IMR-90 (cell line): ENCODE measurements around the gene SLC17A9. TPM values are rescaled to one million over a fixed set of nuclear protein-coding genes. Genes with fewer than 3 reads are reported as not detected.

ENCODE experiments used
- ATAC-seq: fragments of 200-7000 bp; cut with Tn5 transposase; 2 replicates; pipeline ENCODE4 v1.9.1; 2020; ENCODE audit warnings: low read depth, mild to moderate bottlenecking, moderate library complexity
- BruUV-seq: library from RNA; stranded (reverse); fragments of 400-500 nt; replicated peaks from 2 replicates; lab custom pipeline; 2021; lab: Mats Ljungman, UMichigan
- CTCF ChIA-PET: fragments of 300-600 bp; formaldehyde crosslinking; extraction: SDS; loops from one replicate; lab custom pipeline; 2021; ENCODE audit warnings: antibody characterized with exemption; lab: Yijun Ruan, JAX
- POLR2A ChIA-PET: fragments of 300-600 bp; sonication (Branson Sonifier 250); formaldehyde crosslinking; loops from one replicate; lab custom pipeline; 2022; ENCODE audit warnings: antibody characterized with exemption; ENCODE audit not compliant: unreplicated experiment; lab: Charles Lee
- DNase-seq: peaks from one replicate; pipeline ENCODE4 v3.0.0; 2013
- H2AFZ ChIP-seq: replicated peaks from 2 replicates; pipeline ENCODE3; 2013; ENCODE audit warnings: low read length, mild to moderate bottlenecking; ENCODE audit not compliant: poor library complexity
- H2AK5ac ChIP-seq: 2 replicates; pipeline ENCODE4 v1.6.1; 2013; ENCODE audit warnings: low read depth, low read length, inconsistent platforms
- H2AK9ac ChIP-seq: replicated peaks from 2 replicates; pipeline ENCODE3; 2013; ENCODE audit warnings: mild to moderate bottlenecking, low read depth, low read length, moderate library complexity; ENCODE audit not compliant: poor library complexity
- H2BK120ac ChIP-seq: 2 replicates; pipeline ENCODE4 v1.6.1; 2013; ENCODE audit warnings: low read depth, low read length, inconsistent platforms
- H2BK15ac ChIP-seq: 3 replicates; pipeline ENCODE4 v1.6.1; 2013; ENCODE audit warnings: low read depth, low read length, inconsistent platforms
- H2BK20ac ChIP-seq: 2 replicates; pipeline ENCODE4 v1.6.1; 2013; ENCODE audit warnings: low read depth, mild to moderate bottlenecking, inconsistent platforms, low read length, moderate library complexity
- H2BK5ac ChIP-seq: 2 replicates; pipeline ENCODE4 v1.6.1; 2013; ENCODE audit warnings: mild to moderate bottlenecking, low read depth, low read length, inconsistent platforms; ENCODE audit not compliant: poor library complexity, severe bottlenecking
- H3K14ac ChIP-seq: replicated peaks from 2 replicates; pipeline ENCODE4 v1.6.1; 2013; ENCODE audit warnings: low read depth, low read length, inconsistent platforms
- H3K18ac ChIP-seq: 2 replicates; pipeline ENCODE4 v1.6.1; 2013; ENCODE audit warnings: low read depth, low read length, control low read depth
- H3K23ac ChIP-seq: 2 replicates; pipeline ENCODE4 v1.6.1; 2013; ENCODE audit warnings: low read depth, low read length, inconsistent platforms
- H3K27ac ChIP-seq: 2 replicates; pipeline ENCODE4 v1.5.1; 2013; ENCODE audit warnings: mild to moderate bottlenecking, control low read depth, low read length; ENCODE audit not compliant: insufficient read depth
- H3K27me3 ChIP-seq: 2 replicates; pipeline ENCODE4 v1.6.1; 2013; ENCODE audit warnings: low read length; ENCODE audit not compliant: control insufficient read depth, insufficient read depth
- H3K36me3 ChIP-seq: 2 replicates; pipeline ENCODE4 v1.6.1; 2013; ENCODE audit warnings: low read length, mixed read lengths; ENCODE audit not compliant: control insufficient read depth, insufficient read depth
- H3K4ac ChIP-seq: 2 replicates; pipeline ENCODE4 v1.6.1; 2013; ENCODE audit warnings: low read depth, low read length, inconsistent platforms
- H3K4me1 ChIP-seq: 2 replicates; pipeline ENCODE4 v1.6.1; 2013; ENCODE audit warnings: low read length, mixed read lengths; ENCODE audit not compliant: control insufficient read depth, insufficient read depth
- H3K4me2 ChIP-seq: 2 replicates; pipeline ENCODE4 v1.6.1; 2013; ENCODE audit warnings: low read depth, mild to moderate bottlenecking, control low read depth, low read length, moderate library complexity
- H3K4me3 ChIP-seq: 2 replicates; pipeline ENCODE4 v1.5.1; 2013; ENCODE audit warnings: low read depth, mild to moderate bottlenecking, control low read depth, low read length, moderate library complexity; ENCODE audit not compliant: insufficient read depth
- H3K56ac ChIP-seq: 2 replicates; pipeline ENCODE4 v1.6.1; 2013; ENCODE audit warnings: low read length, inconsistent platforms; ENCODE audit not compliant: insufficient read depth; ENCODE audit errors: extremely low read depth
- H3K79me1 ChIP-seq, 2 experiments: 2 replicates each; pipeline ENCODE4 v1.6.1; 2013; ENCODE audit warnings: low read length in 2 of 2, inconsistent platforms in 1 of 2, low read depth in 1 of 2
- H3K9ac ChIP-seq: 2 replicates; pipeline ENCODE4 v1.6.1; 2013; ENCODE audit warnings: low read depth, low read length, control low read depth
- H3K9me1 ChIP-seq: 2 replicates; pipeline ENCODE4 v1.6.1; 2013; ENCODE audit warnings: low read length, inconsistent platforms; ENCODE audit not compliant: insufficient read depth
- H3K9me3 ChIP-seq: 2 replicates; pipeline ENCODE4 v1.6.1; 2013; ENCODE audit warnings: low read length; ENCODE audit not compliant: control insufficient read depth, insufficient read depth
- H4K20me1 ChIP-seq: 2 replicates; pipeline ENCODE4 v1.6.1; 2013; ENCODE audit warnings: low read length, inconsistent platforms; ENCODE audit not compliant: insufficient read depth
- H4K5ac ChIP-seq: 2 replicates; pipeline ENCODE4 v1.6.1; 2013; ENCODE audit warnings: mild to moderate bottlenecking, low read depth, low read length, control low read depth
- H4K8ac ChIP-seq, 2 experiments: 2 replicates each; pipeline ENCODE4 v1.6.1; 2013; ENCODE audit warnings: low read depth in 2 of 2, low read length in 2 of 2, control low read depth in 1 of 2, inconsistent platforms in 1 of 2
- H4K91ac ChIP-seq: 2 replicates; pipeline ENCODE4 v1.6.1; 2013; ENCODE audit warnings: low read depth, low read length, inconsistent platforms; ENCODE audit not compliant: insufficient read depth
- CEBPB ChIP-seq: IDR thresholded peaks from 2 replicates; pipeline ENCODE4 v1.6.1; 2012; ENCODE audit warnings: low read depth, low read length, improper control_type of control experiment
- MAZ ChIP-seq: IDR thresholded peaks from 2 replicates; pipeline ENCODE4 v1.6.1; 2012; ENCODE audit warnings: low read depth, mild to moderate bottlenecking, low read length, improper control_type of control experiment, moderate library complexity, borderline replicate concordance
- POLR2A ChIP-seq: IDR thresholded peaks from 2 replicates; pipeline ENCODE4 v1.6.1; 2012; ENCODE audit warnings: mild to moderate bottlenecking, low read depth, low read length
- WGBS, 2 experiments: methylation state at CpG; one replicate each; pipeline versions ENCODE4 v1.1.5 to v1.1.7; 2013; ENCODE audit warnings: missing lambda C conversion rate in 2 of 2; ENCODE audit not compliant: insufficient read length in 1 of 2; ENCODE audit errors: extremely low coverage in 2 of 2; 5-methylcytosine and 5-hydroxymethylcytosine counted together
- dilution Hi-C: fragments of 300-500 bp; cut with HindIII; formaldehyde crosslinking; loops from one replicate; pipeline ENCODE4 v1.14.3; 2018; ENCODE audit warnings: low sequenced_read_pairs; ENCODE audit not compliant: unreplicated experiment
- in situ Hi-C: fragments of 300-500 bp; cut with MboI; formaldehyde crosslinking; loops from 3 replicates; pipeline ENCODE4 v1.14.3; 2019; ENCODE audit warnings: low sequenced_read_pairs, inconsistent platforms, mixed read lengths
- intact Hi-C: fragments of 100-400 bp; cut with micrococcal nuclease; formaldehyde crosslinking; loops from 2 replicates; pipeline ENCODE4 v1.10.0; 2022
- polyA plus RNA-seq, 3 experiments: library from polyadenylated mRNA; depleted of rRNA; stranded (reverse); fragments of >200 nt; gene quantifications; 2 replicates each; pipeline ENCODE4 v1.2.3, GENCODE V29; 2012; ENCODE audit warnings: low replicate concordance in 1 of 3
- total RNA-seq: library from RNA; depleted of rRNA; stranded (reverse); fragments of >200 nt; gene quantifications from 2 replicates; pipeline ENCODE4 v1.2.3, GENCODE V29; 2012

The SLC17A9 gene
- total and polyA plus RNA-seq, 2 of the 4 experiments (the other 2 are of a cell fraction), result 2.2 to 14.4 TPM

DNA sequence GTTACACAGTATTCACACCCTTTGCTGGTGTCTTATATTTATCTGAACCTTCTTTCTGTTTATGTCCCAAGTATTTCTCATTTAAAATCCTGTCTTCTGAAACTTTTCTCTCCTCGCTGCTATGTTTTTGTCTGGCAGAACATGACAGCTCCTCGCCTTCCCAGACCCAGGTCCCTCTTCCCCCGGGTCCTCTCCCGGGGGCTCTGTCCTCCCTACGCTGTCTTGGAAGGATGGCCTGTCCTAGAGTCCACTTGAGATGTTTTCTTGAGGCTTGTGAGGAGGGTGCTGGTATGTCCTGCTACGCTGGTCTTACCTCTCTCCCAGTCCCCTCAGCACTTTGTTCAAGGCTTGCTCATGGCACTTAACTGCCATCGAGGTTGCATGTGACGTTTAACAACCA, 8.3 kb upstream of the SLC17A9 start:
- Histone ChIP-seq H2BK5ac (no peak overlapping the region), H2AFZ (no peak overlapping the region), H3K79me1 (peaks cover 25 to 77% of the 10 kb centered on the region in 2 experiments), H3K36me3 (peaks cover 52% of the 10 kb centered on the region), H3K4me1 (peaks cover 8% of the 10 kb centered on the region), H3K9me1 (peaks cover 12% of the 10 kb centered on the region; the same call in 1 of the 2 replicates), H4K91ac (no peak overlapping the region), H3K4me3 (no peak overlapping the region), H3K14ac (no peak overlapping the region), H3K4ac (no peak overlapping the region), H3K4me2 (no peak overlapping the region), H3K27ac (no peak overlapping the region), H3K9me3 (peaks cover 2% of the 10 kb centered on the region; the same call in 1 of the 2 replicates), H2BK15ac (no peak overlapping the region), H4K5ac (no peak overlapping the region), H2AK9ac (no peak overlapping the region), H2BK20ac (no peak overlapping the region), H2AK5ac (no peak overlapping the region), H3K9ac (no peak overlapping the region), H2BK120ac (no peak overlapping the region), H3K27me3 (no peaks in the 10 kb centered on the region), H4K8ac (no peak overlapping the region), H3K56ac (no peak overlapping the region), H3K23ac (no peak overlapping the region), H4K20me1 (peaks cover 43% of the 10 kb centered on the region), H3K18ac (no peak overlapping the region)
- WGBS, 2 experiments, result 100% methylated on average over 1 of the region's 8 CpGs; no CpG with 5 or more reads in 1 of the 2 experiments
- POLR2A ChIA-PET, result no interaction called here
- no peak for TF ChIP-seq CEBPB
- no peak for TF ChIP-seq MAZ
- TF ChIP-seq POLR2A, result no peak
- no TSS peak for BruUV-seq
- CTCF ChIA-PET, result no interaction called here
- dilution Hi-C loops, result no loop called here
- ATAC-seq (no peak), DNase-seq (no peak)
- in situ Hi-C loops, result no loop called here
- intact Hi-C loops, result no loop called here
